Stimulated activated naive CD8-positive, alpha-beta T cell treated with anti-CD3 and anti-CD28 coated beads, Interleukin-15, Interleukin-2, amounts not matched to agents 100 U/mL and 50 U/mL, for 24 hours (primary cell): ENCODE data around the gene CEP164.
"Not testable (repeated sequence)": the region's sequence is repeated elsewhere in the genome, so short reads cannot be mapped to it uniquely, and the experiment has no call there.

Experiments
- ATAC-seq: fragments of 150-1000 bp; cut with Tn5 transposase; one replicate; pipeline ENCODE4 v1.10.0; 2021
- DNase-seq: peaks from one replicate; pipeline ENCODE4 v3.0.0; 2021

CEP164 gene

DNA sequence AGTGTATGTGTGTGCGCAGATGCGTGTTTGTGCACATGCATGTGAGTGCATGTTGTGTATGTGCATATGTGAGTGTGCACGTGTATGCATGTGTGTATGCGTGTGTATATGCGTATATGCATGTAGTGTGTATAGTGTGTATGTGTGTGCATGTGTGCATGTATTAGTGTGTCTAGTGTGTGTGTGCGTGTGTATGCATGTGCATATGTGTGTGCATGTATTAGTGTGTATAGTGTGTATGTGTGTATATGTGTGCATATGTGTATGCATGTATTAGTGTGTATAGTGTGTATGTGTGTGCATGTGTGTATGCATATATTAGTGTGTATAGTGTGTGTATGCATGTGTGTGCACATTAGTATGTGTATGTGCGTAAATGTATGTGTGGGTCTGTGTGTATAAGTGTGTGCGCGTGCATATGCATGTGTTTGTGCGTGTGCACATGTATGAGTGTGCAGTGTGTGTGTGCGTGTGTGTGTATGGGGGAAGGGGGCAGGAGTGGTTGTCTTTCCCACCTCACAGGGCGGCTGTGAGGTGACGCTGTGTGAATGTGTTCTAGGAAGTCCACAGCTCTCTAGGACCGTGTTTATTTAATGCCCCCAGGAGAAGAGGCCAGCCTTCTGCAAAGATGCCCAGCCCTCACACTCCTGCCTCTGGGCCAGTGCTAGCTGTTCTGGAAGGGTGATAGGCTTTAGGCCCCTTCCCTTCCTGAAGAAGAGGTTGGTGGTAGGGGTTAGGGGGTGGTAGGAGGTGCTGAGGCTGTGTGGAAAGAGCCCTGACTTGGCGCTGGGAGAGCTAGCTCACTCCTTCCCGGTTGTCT lies 114.6 kb downstream of the CEP164 start:
- DNase-seq, result no peak
- ATAC-seq, result no peak

GRCh38 chr11:117442869-117443239 lies 115.2 kb downstream of the CEP164 start:
- no peak for DNase-seq
- ATAC-seq, result no peak

GRCh38 chr11:117443266-117444186 lies 115.9 kb downstream of the CEP164 start:
- ATAC-seq (peak; percentile 48), DNase-seq (peak; percentile 22)

GRCh38 chr11:117444256-117444655 lies 116.6 kb downstream of the CEP164 start:
- ATAC-seq (no peak), DNase-seq (no peak)

DNA sequence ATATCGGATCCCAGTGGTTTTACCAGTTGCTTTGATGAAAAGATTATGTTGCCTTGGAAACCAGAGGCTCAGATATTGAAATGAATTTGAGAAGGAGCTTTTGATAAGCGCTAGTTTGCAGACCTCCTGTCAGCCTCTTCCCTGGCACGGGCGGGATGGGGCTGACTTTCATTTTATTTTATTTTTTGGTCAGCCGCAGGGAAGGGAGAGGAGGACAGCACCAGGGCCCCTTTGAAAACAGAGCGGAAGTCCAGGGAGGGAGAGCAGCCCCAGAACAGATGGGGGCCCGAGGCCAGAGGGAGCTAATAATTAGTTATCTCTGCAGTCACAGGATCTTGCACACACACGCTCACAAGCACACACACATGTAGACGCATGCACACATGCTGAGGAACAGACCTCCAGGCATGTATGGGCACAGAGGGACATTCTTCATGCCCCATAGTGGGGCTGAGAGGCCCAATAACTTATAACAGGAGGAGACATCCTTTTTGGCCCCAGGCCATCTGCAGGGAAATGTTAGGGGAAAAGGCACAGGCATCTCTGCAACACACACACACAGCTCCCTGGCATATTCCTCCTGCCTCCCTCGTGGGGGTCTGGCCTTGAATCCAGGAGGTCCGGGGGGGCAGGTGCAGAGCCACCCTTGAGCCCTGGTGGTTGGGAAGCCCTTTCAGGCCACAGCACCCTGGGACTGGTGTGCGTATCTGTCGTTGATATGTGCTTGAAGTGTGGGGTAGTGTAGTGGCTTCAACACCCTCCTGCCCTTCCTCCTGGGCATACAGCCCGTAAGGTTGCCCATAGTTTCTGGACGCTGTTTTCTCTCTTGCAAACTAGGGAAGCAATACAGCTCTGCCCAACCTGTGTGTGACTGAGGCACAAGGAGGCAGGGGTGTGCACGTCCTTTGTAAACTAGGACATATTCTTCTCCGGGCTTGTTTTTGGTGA lies 117.3 kb downstream of the CEP164 start:
- no peak for ATAC-seq
- DNase-seq, result no peak

GRCh38 chr11:117449111-117449693 lies 121.5 kb downstream of the CEP164 start:
- no peak for DNase-seq
- no peak for ATAC-seq

DNA sequence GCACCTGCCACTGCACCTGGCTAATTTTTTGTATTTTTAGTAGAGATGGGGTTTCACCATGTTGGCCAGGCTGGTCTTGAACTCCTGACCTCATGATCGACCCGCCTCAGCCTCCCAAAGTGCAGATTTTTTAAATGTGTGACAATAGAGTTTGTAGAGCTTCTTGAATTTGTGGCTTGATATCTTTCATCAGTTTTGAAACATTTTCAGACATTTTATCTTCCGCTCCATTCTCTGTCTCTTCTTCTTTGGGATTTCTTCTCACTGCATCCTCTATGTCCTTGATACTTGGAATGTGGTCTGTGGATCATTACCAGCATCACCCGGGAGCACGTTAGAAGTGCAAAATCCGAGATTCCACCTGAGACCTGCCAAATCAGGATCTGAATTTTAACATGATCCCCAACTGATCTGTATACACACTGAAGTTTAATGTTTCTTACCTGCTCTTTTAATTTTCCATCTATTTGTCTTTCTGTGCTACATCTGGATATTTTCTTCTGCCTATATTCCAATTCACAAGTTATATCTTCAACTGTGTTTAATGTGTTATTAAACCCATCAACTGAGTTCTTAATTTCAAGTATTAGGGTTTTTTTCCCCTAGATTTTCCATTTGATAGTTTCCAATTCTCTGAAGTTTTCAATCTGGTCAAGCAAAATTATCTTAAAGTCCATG lies 126.4 kb downstream of the CEP164 start:
- ATAC-seq (no peak), DNase-seq (no peak)

GRCh38 chr11:117454564-117454917 lies 126.9 kb downstream of the CEP164 start:
- no peak for ATAC-seq

GRCh38 chr11:117456027-117456720 lies 128.5 kb downstream of the CEP164 start:
- DNase-seq, result peak; percentile 19
- peak; percentile 88 for ATAC-seq

More at GRCh38 chr11:117454564-117454917, 126.9 kb downstream of the CEP164 start:
- DNase-seq, result no peak

GRCh38 chr11:117456721-117457029 lies 129.0 kb downstream of the CEP164 start:
- ATAC-seq, result not testable (repeated sequence)

GRCh38 chr11:117457031-117457785 lies 129.6 kb downstream of the CEP164 start:
- no peak for ATAC-seq
- DNase-seq, result no peak

More at GRCh38 chr11:117456721-117457029, 129.0 kb downstream of the CEP164 start:
- not testable (repeated sequence) for DNase-seq

- ATAC-seq, result no peak
- DNase-seq, result no peak
Measured at GRCh38 chr11:117457835-117458234, 130.2 kb downstream of the CEP164 start.

DNA sequence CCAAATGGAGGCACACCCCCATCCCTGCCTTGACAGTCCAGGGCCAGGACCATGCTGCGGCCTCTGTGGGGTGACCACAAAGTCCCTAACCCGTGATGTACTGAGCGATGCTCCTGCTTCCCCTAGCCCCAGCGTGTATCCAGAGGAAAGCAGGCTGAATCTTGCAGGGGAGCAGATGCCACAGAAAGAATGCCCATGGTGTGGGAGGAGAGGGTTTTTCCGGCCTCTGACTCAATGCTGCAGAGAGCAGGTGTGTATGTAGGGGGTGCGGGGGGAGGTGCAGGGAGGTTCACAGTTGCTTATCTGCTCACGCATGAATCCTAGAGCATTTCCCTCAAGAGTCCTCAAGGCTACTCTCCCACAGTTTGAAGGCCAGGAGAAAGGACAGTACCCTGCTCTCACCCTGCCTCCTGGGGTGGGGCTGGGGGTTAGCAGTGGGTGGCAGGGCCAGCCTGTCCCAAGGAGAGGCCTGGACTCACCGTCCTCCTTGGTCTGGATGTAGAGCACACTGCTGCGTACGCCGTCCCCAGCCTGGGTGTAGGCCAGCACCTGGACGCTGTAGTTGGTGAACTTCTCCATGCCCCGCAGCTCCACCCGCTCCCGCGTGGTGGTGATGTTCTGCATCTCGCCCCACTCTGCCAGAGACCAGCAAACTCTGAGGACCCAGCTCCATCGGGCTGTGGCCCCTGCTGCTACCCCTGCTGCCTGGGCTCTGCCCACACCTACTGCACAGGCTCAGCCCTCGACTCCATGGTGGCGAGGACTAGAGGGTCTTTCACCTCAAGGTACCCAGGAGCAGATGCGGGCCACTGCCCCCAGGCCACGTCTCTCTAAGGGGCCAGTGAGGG lies 130.8 kb downstream of the CEP164 start:
- DNase-seq (peak; percentile 54), ATAC-seq (peak; percentile 59)

DNA sequence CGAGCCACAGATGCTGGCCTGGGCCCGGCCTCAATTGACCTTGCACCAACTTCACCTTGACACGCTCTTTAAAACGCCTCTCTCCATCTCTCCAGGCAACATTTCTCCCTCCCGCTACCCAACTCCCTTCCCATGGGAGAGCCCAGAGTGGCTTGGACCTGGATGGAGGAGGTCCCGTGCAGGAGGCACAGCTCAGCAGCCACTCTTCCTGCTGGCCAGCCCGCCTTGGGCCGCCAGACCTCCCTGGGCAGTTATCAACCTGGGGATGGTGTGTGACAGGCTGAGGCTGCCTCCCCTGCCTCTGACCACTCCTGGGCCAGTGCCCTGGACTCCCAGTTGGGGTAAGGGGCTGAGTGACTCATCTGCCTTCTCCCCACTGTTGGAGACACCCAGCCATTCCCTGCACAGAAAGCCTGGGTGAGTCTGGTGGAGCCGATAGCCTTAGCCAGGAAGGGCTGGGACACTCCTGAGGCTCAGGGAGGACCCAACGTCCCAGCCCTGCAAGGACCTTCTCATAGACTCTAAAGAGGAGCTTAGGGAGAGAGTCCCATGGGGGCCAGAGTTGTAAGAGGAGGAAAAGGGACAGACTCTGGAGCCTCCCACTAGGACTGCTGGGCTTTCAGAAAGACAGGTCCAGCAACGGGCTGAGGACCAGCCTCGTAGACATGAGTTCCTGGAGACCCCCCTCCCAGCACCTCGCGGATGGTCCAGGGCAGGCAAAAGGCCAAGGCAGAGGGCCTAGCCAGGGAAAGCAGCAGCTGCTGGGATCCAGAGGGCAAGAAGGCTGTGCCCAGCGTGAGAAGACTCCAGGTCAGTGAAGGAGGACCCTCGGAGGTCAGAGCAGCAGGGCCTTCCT lies 131.7 kb downstream of the CEP164 start:
- ATAC-seq (no peak), DNase-seq (no peak)

GRCh38 chr11:117459979-117460300 lies 132.3 kb downstream of the CEP164 start:
- DNase-seq (no peak), ATAC-seq (no peak)

DNA sequence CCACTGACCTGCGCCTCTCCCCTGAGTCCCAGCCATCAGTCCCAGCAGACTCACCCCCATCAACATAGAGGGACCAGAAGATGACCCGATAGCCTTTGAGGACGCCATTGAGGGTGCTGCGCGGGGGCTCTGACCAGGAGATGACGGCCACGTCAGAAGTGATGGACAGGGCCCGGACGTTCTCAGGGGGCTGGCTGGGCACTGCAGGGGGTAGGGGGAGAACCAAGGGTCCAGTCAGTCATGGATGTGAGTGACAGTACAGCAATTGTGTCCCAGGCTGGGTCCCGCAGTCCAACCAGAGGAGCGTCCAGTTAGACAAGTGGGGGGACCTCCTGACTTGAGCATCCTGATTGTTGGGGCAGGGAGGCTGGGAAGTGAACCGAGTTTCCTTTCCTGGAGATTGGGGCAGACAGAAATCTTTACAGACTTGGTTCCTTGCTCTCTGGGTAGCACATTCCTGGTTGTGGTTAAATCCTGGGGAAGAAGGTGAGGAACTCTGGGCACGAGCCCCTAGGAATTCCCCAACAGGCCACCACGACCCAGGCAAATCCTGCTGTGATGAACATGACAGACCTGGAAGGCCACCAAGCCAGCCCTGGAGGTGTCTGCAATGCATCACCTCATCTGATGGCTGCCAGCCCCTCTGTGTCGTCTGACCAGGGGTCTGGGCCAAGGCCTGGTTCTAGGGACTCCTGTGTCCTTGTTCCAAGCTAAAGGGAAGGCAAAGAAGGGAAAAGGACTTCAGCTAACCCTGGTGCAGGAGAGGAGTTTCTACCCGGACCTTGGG lies 133.9 kb downstream of the CEP164 start:
- DNase-seq (no peak), ATAC-seq (no peak)

DNA sequence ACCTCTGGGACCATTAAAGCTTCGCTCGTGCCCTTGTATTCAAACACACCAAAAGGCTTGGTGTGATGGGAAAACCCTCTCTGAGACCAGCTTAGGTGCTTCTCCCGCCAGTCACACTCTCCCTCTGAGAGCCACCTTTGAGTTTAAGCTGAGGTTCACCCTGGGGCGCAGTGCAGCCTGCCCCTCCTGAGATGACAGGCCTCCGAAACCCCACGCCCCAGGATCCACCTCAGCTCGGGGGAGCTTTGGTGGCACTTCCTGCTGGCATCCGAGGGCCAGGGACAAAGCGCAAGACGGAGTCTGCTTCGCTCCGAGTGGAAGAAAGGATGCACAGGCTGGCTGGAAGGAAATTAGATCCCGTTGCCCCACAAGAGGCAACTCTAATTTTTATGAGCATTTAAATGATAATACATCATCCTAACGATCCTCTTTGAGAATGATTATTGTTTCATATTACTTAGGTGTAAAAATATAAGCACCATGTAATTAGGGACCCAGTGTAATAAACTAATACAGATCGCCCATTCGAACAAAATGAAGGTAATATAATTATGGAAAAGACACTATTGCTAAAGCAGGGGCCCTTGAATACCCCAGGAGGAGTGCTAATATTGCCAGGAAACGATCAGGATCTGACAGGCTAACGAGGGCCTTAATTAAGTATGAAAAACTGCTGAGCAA lies 134.7 kb downstream of the CEP164 start:
- no peak for DNase-seq
- no peak for ATAC-seq
